ENCODE data around the gene TMEM247. TPM values are rescaled to one million over a fixed set of nuclear protein-coding genes. Genes with fewer than 3 reads are reported as not detected.

The TMEM247 gene
- total and polyA plus RNA-seq, 10 of the 15 experiments (the other 5 are each of a cell fraction or from before 2014, with no cell fraction given) = not detected

GRCh38 chr2:46482490-46482889 is 3.1 kb downstream of the TMEM247 start:
- WGBS (ENCODE audit: insufficient coverage, insufficient replicate concordance, low lambda C conversion rate, missing lambda C conversion rate) = 26% methylated on average over 4 of the region's 4 CpGs
- Histone ChIP-seq H3K4me3 (no peak overlapping the region), H3K9ac (ENCODE audit: control insufficient read depth, insufficient read depth, low read length) (no peak overlapping the region), H3K79me2 (ENCODE audit: control insufficient read depth, insufficient read depth, low read length) (no peaks in the 10 kb centered on the region), H3K9me3 (replicated peaks; ENCODE audit: control insufficient read depth, insufficient read depth, low read length) (no peaks in the 10 kb centered on the region; the same call in 2 of the 3 replicates), H2AFZ (ENCODE audit: control insufficient read depth, low read depth, low read length) (no peak overlapping the region), H3K27me3 (replicated peaks in 1 of 2; ENCODE audit: control insufficient read depth in 2 of 2, insufficient read depth in 2 of 2, low read length in 1 of 2) (no peaks in the 10 kb centered on the region), H3K4me1 (ENCODE audit: control insufficient read depth, insufficient read depth, low read length) (peaks cover 15% of the 10 kb centered on the region), H3K4me2 (ENCODE audit: control insufficient read depth, insufficient read depth) (peak overlapping the region; percentile 39), H3K36me3 (ENCODE audit: control insufficient read depth in 2 of 2, insufficient read depth in 2 of 2, low read length in 1 of 2) (no peaks in the 10 kb centered on the region), H3K27ac (ENCODE audit: control insufficient read depth, insufficient read depth) (no peak overlapping the region), H4K20me1 (ENCODE audit: control insufficient read depth, insufficient read depth) (no peaks in the 10 kb centered on the region; the same call in 1 of the 2 replicates)
- ChIA-PET SMC1A (ENCODE audit: uncharacterized antibody, unreplicated experiment) (interaction anchor here (0.8 to 4.5 kb wide), 8 partner anchors 9 to 120 kb away, joined by 3 to 20 read pairs (median 5); no protein-coding TSS in a partner anchor), POLR2A (interaction anchor here (0.6 to 2.7 kb wide), 3 partner anchors 9 to 86 kb away, joined by 3 to 14 read pairs (median 3); no protein-coding TSS in a partner anchor), RAD21 (ENCODE audit: unreplicated experiment) (interaction anchor here (1.2 to 3.4 kb wide), 4 partner anchors 8 to 132 kb away, joined by 3 to 15 read pairs (median 4); no protein-coding TSS in a partner anchor), CTCF (interaction anchor here (1.1 to 1.8 kb wide), 5 partner anchors 10 to 167 kb away, joined by 3 to 6 read pairs (median 4); no protein-coding TSS in a partner anchor)
- ATAC-seq (peak; percentile 71), DNase-seq (ENCODE audit: low read depth, low spot score) (no peak), FAIRE-seq (no peak)
- in situ Hi-C loops (cut with MboI) (no loop called here), intact Hi-C loops (cut with micrococcal nuclease; ENCODE audit: unreplicated experiment) (no loop called here)
- 0 out of 2 replicates have a peak, but pooled peaks have one; percentile 30 for TF ChIP-seq TCF3 (IDR thresholded peaks at IDR 0.05; ENCODE audit: borderline replicate concordance, insufficient read depth, low read depth, low read length)
- TF ChIP-seq BHLHE40 (IDR thresholded peaks at IDR 0.05; ENCODE audit: borderline replicate concordance in 1 of 2, low read depth in 2 of 2, low read length in 1 of 2) = peak; percentile 81 to 85; a peak in 3 of 4 replicates
- TF ChIP-seq SUPT20H (IDR thresholded peaks at IDR 0.05; ENCODE audit: borderline replicate concordance, control insufficient read depth, low read depth, low read length) = no peak
- no TSS peak for BruUV-seq (replicated peaks)

- CTCF ChIA-PET = interaction anchor here (0.7 kb wide), 1 partner anchor 25 kb away, joined by 3 read pairs; no protein-coding TSS in a partner anchor
- H3K4me2 ChIP-seq (ENCODE audit: control insufficient read depth, insufficient read depth) = no peak overlapping the region
- H3K4me3 ChIP-seq = no peak overlapping the region
- no peaks in the 10 kb centered on the region for H3K27me3 ChIP-seq (replicated peaks in 1 of 2; ENCODE audit: control insufficient read depth in 2 of 2, insufficient read depth in 2 of 2, low read length in 1 of 2)
- DNase-seq (ENCODE audit: low read depth, low spot score) (no peak), ATAC-seq (no peak), FAIRE-seq (no peak)
- H4K20me1 ChIP-seq (ENCODE audit: control insufficient read depth, insufficient read depth) = no peaks in the 10 kb centered on the region; the same call in 1 of the 2 replicates
- no peak overlapping the region for H2AFZ ChIP-seq (ENCODE audit: control insufficient read depth, low read depth, low read length)
- no peak overlapping the region for H3K27ac ChIP-seq (ENCODE audit: control insufficient read depth, insufficient read depth)
- H3K4me1 ChIP-seq (ENCODE audit: control insufficient read depth, insufficient read depth, low read length) = peaks cover 15% of the 10 kb centered on the region
- RAD21 ChIA-PET (ENCODE audit: unreplicated experiment) = interaction anchor here (0.8 kb wide), 1 partner anchor 11 kb away, joined by 3 read pairs; no protein-coding TSS in a partner anchor
- H3K36me3 ChIP-seq (ENCODE audit: control insufficient read depth in 2 of 2, insufficient read depth in 2 of 2, low read length in 1 of 2) = no peaks in the 10 kb centered on the region
- BruUV-seq (replicated peaks) = no TSS peak
- 64% methylated on average over 5 of the region's 5 CpGs for WGBS (ENCODE audit: insufficient coverage, insufficient replicate concordance, low lambda C conversion rate, missing lambda C conversion rate)
- SMC1A ChIA-PET (ENCODE audit: uncharacterized antibody, unreplicated experiment) = no interaction called here
- intact Hi-C loops (cut with micrococcal nuclease; ENCODE audit: unreplicated experiment) (no loop called here), in situ Hi-C loops (cut with MboI) (no loop called here)
- no peaks in the 10 kb centered on the region; the same call in 2 of the 3 replicates for H3K9me3 ChIP-seq (replicated peaks; ENCODE audit: control insufficient read depth, insufficient read depth, low read length)
- H3K9ac ChIP-seq (ENCODE audit: control insufficient read depth, insufficient read depth, low read length) = no peak overlapping the region
- H3K79me2 ChIP-seq (ENCODE audit: control insufficient read depth, insufficient read depth, low read length) = no peaks in the 10 kb centered on the region
- POLR2A ChIA-PET = no interaction called here
- no peak for TF ChIP-seq TBL1XR1 (IDR thresholded peaks at IDR 0.05; ENCODE audit: low read depth, low read length)
- no peak for TF ChIP-seq NFYA (IDR thresholded peaks at IDR 0.05; ENCODE audit: borderline replicate concordance, low read depth, low read length)
- no peak for TF ChIP-seq NR2F1 (conservative IDR thresholded peaks at IDR 0.05)
- no peak for TF ChIP-seq SMARCA5 (IDR thresholded peaks at IDR 0.05)
- TF ChIP-seq IKZF1 (conservative IDR thresholded peaks at IDR 0.05) = no peak
- no peak for TF ChIP-seq ATF2 (IDR thresholded peaks at IDR 0.05; ENCODE audit: low read length)
- TF ChIP-seq KLF5 (IDR thresholded peaks at IDR 0.05; ENCODE audit: partially characterized antibody) = no peak
- no peak for TF ChIP-seq ZSCAN29 (IDR thresholded peaks at IDR 0.05)
Measured at GRCh38 chr2:46485002-46485401, 5.6 kb downstream of the TMEM247 start.

All from GM12878 (cell line).